GM18858 (cell line): ENCODE measurements around the gene USP12.
"Not testable (repeated sequence)": the region's sequence is repeated elsewhere in the genome, so short reads cannot be mapped to it uniquely, and the experiment has no call there.

Experiments
- ATAC-seq: cut with Tn5 transposase; IDR thresholded peaks from one replicate; pipeline ENCODE4 v1.9.1; 2021; ENCODE audit not compliant: unreplicated experiment

USP12 gene

DNA sequence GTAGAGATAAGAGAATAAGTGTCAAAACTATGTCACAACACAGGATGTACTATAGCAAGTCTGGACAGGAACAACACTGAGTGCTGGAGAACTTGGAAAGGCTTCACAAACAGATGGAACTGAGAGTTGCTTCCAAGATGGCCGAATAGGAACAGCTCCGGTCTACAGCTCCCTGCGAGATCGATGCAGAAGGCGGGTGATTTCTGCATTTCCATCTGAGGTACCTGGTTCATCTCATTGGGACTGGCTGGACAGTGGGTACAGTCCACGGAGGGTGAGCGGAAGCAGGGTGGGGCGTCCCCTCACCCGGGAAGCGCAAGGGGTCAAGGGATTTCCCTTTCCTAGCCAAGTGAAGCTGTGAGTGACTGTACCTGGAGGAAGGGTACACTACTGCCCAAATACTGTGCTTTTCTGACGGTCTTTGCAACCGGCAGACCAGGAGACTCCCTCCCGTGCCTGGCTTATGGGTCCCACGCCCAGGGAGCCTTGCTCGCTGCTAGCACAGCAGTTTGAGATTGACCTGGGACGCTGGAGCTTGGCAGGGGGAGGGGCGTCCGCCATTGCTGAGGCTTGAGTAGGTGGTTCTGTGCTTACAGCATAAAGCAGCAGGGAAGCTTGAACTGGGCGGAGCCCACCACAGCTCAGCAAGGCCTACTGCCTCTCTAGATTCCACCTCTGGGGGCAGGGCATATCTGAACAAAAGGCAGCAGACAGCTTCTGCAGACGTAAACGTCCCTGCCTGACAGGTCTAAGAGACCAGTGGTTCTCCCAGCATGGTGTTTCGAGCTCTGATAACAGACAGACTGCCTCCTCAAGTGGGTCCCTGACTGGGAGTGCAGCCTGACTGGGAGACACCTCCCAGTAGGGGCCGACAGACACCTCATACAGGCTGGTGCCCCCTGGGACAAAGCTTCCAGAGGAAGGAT is 46.0 kb downstream of the USP12 start:
- no peak for ATAC-seq

GRCh38 chr13:27124571-27124970 is 47.0 kb downstream of the USP12 start:
- no peak for ATAC-seq

- not testable (repeated sequence) for ATAC-seq
These were observed 48.2 kb downstream of the USP12 start for GRCh38 chr13:27123445-27123844.

DNA sequence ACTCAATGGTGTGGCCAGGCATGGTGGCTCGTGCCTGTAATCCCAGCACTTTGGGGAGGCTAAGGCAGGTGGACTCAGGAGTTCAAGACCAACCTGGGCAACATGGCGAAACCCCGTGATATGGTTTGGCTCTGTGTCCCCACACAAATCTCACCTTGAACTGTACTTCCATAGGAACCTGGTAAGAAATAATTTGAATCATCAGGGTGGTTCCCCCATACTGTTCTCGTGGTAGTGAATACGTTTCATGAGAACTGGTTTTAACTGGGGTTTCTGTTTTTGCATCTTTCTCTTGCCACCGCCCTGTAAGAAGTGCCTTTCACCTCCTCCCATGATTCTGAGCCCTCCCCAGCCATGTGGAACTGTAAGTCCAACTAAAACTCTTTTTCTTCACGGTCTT is 49.6 kb downstream of the USP12 start:
- ATAC-seq, result no peak

- no peak for ATAC-seq
These were observed 50.8 kb downstream of the USP12 start for GRCh38 chr13:27120811-27121210.

DNA sequence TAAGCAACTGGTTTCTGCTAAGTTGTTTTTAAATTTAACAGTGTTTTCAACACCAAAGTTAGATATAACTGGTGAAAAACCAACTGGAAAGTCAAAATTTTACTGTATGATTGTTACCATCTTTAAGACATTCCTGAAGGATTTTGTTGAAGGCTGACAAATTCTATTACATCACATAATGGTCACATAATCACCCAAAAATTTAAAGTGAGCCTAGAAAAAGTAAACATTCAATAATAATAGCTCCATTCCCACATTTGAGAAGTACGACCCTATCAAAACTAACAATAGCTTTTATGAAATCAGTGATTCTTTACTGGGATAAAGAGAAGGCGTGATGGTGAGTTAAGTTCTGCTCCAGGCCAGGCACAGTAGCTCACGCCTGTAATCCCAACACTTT is 51.6 kb downstream of the USP12 start:
- no peak for ATAC-seq

DNA sequence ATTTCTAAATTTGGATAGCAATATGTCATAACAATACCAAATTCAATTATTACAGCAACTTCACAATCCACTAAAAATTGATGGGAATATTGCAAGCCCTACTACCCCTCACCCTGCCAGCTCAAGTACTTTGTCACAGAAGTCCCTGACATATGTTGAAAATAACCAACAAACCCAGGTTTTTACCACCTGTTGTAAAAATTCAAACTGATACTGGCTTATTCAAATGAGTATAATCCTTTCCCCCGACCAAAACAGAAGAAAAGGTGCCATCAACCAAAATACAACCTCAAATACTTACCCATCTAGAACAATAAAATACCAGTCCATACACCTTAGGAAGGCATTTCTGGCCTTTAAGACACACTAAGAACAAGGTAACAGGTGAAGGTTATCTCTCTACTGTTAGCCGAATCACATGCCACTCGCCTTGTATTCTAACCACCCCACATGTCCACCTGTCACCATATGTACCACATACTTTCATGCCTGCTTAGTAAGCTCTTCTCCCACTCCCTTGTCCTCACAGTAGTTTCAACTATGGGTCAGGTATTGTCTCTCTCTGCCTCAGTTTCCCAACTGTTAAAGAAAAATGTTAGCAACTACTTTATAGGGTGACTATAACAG is 53.1 kb downstream of the USP12 start:
- ATAC-seq, result no peak

GRCh38 chr13:27117952-27118351 is 53.7 kb downstream of the USP12 start:
- no peak for ATAC-seq

DNA sequence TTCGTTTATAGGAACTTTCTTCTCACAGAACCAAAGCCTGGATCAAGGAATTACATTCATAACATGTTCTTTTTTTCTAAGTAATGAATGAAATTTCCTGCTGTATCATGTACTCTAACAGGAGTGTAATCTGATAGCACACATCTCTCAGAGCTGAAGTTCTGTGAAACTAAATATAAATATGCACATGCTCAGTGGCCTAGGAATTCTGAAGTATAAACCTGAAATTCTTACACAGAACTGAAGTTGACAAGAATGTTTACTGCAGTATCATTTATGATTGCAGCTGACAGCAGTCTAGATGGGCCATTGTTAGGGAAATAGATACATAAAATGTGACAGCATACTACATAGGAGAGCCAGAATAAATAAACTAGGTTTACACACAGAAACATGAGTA is 54.5 kb downstream of the USP12 start:
- ATAC-seq, result no peak

- no peak for ATAC-seq
These were observed 58.2 kb downstream of the USP12 start for GRCh38 chr13:27113436-27113835.

- ATAC-seq, result peak; percentile 46
These were observed 59.6 kb downstream of the USP12 start for GRCh38 chr13:27112006-27112405.

GRCh38 chr13:27110056-27110746 is 61.4 kb downstream of the USP12 start:
- ATAC-seq, result no peak

DNA sequence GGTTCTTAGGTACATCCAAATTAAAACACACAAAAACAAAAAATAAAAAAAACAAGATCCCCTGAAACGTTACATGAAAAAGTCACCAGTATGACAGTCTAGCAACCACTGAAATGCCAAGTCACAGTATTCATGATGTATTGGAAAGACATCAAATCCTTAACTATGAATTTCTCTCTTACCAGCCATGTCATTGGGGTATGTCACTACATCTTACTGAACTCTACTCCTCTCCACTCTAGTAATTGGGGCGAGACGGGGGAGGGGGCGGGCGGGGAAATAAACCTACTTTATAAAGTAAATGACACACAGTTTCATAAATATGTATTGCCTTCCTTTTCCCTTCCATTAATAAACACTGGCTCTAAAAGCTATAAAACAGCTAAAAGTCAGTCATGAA is 65.5 kb downstream of the USP12 start:
- no peak for ATAC-seq

- no peak for ATAC-seq
These were observed 67.0 kb downstream of the USP12 start for GRCh38 chr13:27104606-27105005.

DNA sequence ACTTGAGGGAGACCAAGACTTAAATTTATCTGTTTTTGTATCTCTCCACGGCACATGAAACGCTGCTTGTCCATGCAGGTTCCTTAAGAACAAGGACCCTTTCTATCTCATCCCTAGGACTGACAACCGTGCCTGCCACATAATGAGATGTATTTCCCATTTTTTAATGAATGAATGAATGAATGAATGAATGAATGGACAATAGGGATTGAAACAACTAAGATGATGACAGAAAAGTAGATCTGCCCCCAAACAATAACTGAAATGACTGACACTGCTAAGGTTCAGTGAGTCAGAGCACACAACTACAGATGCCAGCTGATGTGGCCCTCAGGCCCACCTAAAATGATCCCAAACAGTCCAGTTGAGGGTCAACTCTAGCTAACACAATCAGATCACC is 69.8 kb downstream of the USP12 start:
- no peak for ATAC-seq

DNA sequence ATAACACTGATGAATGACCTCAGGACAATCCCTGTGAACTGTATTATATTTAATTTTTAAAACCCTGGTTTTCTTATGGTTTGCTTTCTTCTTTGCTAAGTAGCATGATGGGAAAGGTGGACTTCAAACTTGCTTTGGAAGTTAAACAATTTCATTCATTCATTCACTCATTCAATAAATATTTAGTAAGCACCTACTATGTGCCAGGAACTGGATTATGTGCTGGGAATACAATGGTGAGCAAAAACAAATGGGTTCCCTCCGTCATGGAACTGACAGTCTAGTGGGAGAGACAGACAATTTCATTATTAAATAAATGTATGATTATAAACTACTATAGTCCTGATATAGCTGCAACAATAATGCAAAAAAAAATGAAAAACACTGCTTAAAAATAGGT is 70.3 kb downstream of the USP12 start:
- no peak for ATAC-seq

GRCh38 chr13:27097691-27098090 is 73.9 kb downstream of the USP12 start:
- no peak for ATAC-seq

DNA sequence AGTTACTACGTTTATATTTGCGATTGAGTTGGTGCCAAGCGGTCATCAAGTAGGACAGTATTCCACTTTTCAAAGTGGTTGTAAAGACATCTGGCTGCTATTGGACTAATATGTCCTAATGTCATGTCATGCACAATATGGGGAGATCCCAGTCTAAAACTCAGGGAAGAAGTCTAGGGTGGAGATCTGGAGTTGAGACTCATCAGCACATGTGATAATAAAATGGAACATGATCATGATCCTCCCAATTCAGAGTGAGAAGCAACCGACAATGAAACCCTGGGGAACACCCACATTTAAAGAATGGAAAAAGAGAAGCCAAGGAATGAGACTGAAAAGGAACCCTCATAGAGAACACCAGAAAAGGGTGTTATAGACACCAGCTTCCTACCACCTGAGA is 80.2 kb downstream of the USP12 start:
- no peak for ATAC-seq

- ATAC-seq, result no peak
These were observed 83.0 kb downstream of the USP12 start for GRCh38 chr13:27088619-27089018.

DNA sequence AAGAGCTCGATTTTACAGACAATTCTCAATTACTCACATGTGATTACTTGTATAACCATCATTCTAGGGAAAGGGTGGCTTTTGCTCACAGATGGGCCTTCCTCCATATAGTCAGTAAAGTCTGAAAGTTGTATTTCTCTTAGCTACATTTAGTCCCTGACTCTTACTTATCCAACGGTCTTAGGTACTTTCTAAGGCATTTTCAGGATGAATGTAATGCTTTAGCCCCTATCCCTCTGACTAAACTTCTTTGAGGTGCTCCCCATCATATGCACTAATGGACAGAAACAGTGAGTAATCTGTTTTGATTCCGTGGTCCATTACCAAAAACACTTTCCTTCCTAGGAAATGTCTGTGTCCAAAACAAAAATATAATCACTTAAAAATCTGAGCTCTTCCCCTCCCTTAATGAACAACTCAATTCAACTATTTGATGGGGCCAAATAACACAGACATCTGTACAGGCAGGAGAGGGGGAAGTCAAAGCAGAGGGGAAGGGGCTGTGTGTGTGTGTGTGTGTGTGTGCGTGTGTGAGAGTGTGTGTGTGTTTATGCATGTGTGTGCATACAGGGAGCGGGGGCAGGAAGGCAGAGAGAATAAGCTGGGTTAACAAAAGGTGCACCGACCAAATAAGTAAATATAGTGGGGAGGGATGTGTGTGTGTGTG is 84.9 kb downstream of the USP12 start:
- ATAC-seq, result no peak

DNA sequence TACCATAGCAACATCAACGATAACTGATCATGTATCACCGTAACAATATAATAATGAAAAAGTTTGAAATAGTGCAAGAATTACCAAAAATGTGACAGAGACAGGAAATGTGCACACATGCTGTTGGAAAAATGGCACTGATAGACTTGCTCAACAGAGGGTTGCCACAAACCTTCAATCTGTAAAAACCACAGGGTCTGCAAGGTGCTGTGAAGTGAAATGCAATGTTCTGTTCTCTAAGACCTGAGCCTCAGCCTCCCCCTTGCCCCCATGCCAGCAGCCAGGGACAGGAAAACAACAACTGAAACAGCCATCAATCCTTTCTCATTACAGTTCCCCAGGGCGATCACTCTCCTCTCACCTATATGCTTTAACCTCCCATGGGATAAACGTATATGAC is 88.4 kb downstream of the USP12 start:
- ATAC-seq, result no peak
